Psoas muscle (tissue), 8 donors: ENCODE data around the gene RBL2. TPM values are rescaled to one million over a fixed set of nuclear protein-coding genes. Genes with fewer than 3 reads are reported as not detected.
A peak's percentile ranks its signal among the peaks of the same experiment; 100 is the strongest.
"Not testable (repeated sequence)": the region's sequence is repeated elsewhere in the genome, so short reads cannot be mapped to it uniquely, and the experiment has no call there.

Source experiments
- ATAC-seq, 4 donors: fragments of 200-7000 bp; cut with Tn5 transposase; one replicate each; pipeline ENCODE4 v1.9.1; 2020; ENCODE audit warnings: moderate library complexity in 3 of 4, mild to moderate bottlenecking in 2 of 4
- DNase-seq, 2 donors: peaks; one replicate each; pipeline ENCODE4 v3.0.0-alpha.2; 2020
- H3K27ac ChIP-seq: fragments of 200-600 bp; one replicate; pipeline ENCODE4 v1.8.0; 2022
- H3K27me3 ChIP-seq, 3 donors: fragments of 200-600 bp in 1 of 3; one replicate each; pipeline versions ENCODE4 v1.6.1 to v1.8.0; 2013 to 2022; ENCODE audit warnings: low read length in 2 of 3, mild to moderate bottlenecking in 2 of 3, moderate library complexity in 1 of 3; ENCODE audit not compliant: insufficient read depth in 3 of 3
- H3K36me3 ChIP-seq, 2 donors: fragments of 200-600 bp in 1 of 2; one replicate each; pipeline versions ENCODE4 v1.6.1 to v1.8.0; 2013 to 2022; ENCODE audit warnings: low read depth in 1 of 2, mild to moderate bottlenecking in 1 of 2, moderate library complexity in 1 of 2; ENCODE audit not compliant: insufficient read depth in 1 of 2
- H3K4me1 ChIP-seq: fragments of 200-600 bp; one replicate; pipeline ENCODE4 v1.8.0; 2022
- H3K4me3 ChIP-seq: fragments of 200-600 bp; one replicate; pipeline ENCODE4 v1.8.0; 2022; ENCODE audit warnings: mild to moderate bottlenecking
- H3K9me3 ChIP-seq: fragments of 200-600 bp; one replicate; pipeline ENCODE4 v1.8.0; 2022
- WGBS, 3 donors: extraction: QIAGEN DNeasy Blood & Tissue Kit; methylation state at CpG; one replicate each; pipeline versions ENCODE4 v1.1.6 to v1.1.7; 2013; 5-methylcytosine and 5-hydroxymethylcytosine counted together
- intact Hi-C, 2 donors: fragments of 100-400 bp; cut with DNase I; formaldehyde crosslinking; loops; one replicate each; pipeline versions ENCODE4 v1.11.0 to v1.14.2; 2022
- polyA plus RNA-seq, 3 donors: library from polyadenylated mRNA; stranded (reverse); fragments of 200-250 nt; gene quantifications; one replicate each; pipeline ENCODE4 v1.2.3, GENCODE V29; 2013
- total RNA-seq, 4 donors: library from RNA; stranded (reverse); fragmentation: NEBNext Ultra II Directional in 2 of 4; extraction: Animal tissue kit (Norgen Biotek cat#: 25700) in 2 of 4; gene quantifications; one replicate each; pipeline versions ENCODE4 v1.2.1 to v1.2.4, GENCODE V29; 2021 to 2023
- TF ChIP-seq, protein P1 (sequence below): fragments of 200-600 bp; IDR thresholded peaks from one replicate; pipeline ENCODE4 v1.8.0; 2022; ENCODE audit warnings: antibody characterized with exemption
- donor health status: healthy with polysubstance abuse.
- donor health status: DM: no; HTN: no; CAD: no; lungs with moderate emphysema.
- donor health status: Bipolar disorder and iron deficiency.
- donor health status: healthy.
- donor health status: DM: yes; HTN: yes; CAD: no.
- donor health status: DM: no; HTN: no; CAD: no.
- donor health status: DM: no; HTN: no; CAD: no.
- donor health status: DM: yes; HTN: yes; CAD: no.

The RBL2 gene
- total and polyA plus RNA-seq, 7 donors, result 16.7 to 45.0 (median 35.8) TPM

DNA sequence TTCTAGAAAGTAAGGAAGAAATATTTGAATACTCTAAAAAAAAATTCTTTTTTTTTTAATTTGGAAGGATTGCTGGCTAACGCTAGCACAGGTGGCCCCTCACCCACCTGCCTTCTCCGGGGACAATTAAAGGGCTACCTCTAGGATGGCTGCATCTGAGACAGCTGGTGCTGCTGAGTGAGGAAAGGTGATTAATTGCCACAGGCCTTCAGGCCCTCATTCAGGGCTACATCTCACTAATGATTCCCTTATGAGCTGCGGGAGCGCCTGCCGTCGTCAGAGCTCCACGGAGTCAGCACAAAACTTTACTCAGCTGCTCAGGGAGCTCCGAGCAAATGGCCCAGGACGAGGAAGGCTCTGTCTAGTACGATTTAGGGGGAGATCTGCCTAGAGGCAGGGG, 95.8 kb downstream of the RBL2 start:
- no peaks in the 10 kb centered on the region for H3K27me3 ChIP-seq
- peaks cover 10% of the 10 kb centered on the region for H3K4me1 ChIP-seq
- ATAC-seq (peak in 3 of 4 donors; percentile 38 to 73 (median 66)), DNase-seq (no peak)
- H3K9me3 ChIP-seq, result no peaks in the 10 kb centered on the region
- H3K36me3 ChIP-seq, result no peaks in the 10 kb centered on the region
- intact Hi-C loops, result no loop called here
- H3K27ac ChIP-seq, result no peak overlapping the region
- TF ChIP-seq, protein P1, sequence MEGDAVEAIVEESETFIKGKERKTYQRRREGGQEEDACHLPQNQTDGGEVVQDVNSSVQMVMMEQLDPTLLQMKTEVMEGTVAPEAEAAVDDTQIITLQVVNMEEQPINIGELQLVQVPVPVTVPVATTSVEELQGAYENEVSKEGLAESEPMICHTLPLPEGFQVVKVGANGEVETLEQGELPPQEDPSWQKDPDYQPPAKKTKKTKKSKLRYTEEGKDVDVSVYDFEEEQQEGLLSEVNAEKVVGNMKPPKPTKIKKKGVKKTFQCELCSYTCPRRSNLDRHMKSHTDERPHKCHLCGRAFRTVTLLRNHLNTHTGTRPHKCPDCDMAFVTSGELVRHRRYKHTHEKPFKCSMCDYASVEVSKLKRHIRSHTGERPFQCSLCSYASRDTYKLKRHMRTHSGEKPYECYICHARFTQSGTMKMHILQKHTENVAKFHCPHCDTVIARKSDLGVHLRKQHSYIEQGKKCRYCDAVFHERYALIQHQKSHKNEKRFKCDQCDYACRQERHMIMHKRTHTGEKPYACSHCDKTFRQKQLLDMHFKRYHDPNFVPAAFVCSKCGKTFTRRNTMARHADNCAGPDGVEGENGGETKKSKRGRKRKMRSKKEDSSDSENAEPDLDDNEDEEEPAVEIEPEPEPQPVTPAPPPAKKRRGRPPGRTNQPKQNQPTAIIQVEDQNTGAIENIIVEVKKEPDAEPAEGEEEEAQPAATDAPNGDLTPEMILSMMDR, result no peak
- peak overlapping the region; percentile 41 for H3K4me3 ChIP-seq
- 37 to 42% (median 41%) methylated on average over 10 of the region's 10 CpGs for WGBS, 3 donors

DNA sequence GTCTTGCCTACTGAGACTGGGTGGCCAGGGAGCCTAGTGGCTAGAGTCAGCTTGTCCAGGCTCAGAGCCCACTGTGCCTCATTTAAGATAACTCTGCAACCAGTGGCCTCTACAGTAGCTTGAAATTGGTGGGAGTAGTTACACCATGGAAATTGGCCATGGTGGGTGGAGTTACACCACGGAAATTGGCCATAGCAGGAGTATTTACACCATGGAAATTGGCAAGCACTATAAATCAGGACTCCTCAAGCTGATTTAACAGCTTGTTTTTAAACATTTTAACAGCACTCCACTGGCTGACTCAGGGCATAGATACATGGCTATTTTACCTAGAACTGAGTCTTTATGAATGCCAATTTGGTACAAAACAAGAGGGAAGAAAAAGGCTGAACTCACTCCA, 96.5 kb downstream of the RBL2 start:
- 39 to 50% (median 48%) methylated on average over 1 of the region's 1 CpG for WGBS, 3 donors
- no peak for ATAC-seq
- intact Hi-C loops, result no loop called here

DNA sequence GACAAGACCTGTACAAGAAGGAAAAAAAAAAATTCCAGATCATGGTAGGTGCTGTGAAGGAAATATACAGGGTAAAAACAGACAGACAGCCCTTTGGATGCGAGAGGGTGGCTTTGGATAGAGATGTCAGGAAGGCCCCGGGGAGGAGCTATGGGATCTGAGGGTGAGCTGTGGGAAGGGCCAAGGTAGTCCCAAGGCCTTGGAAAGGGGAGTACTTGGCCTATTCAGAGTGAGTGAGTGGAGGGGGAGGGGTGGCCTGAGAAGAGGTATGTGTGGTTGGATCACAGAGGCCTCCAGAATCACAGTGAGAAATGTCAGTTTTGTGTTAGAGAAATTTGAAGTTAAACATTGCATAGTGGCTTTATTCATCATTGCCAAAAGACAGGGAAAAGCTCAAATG, 99.9 kb downstream of the RBL2 start:
- DNase-seq (no peak), ATAC-seq (no peak)
- TF ChIP-seq, protein P1, result no peak
- Histone ChIP-seq H3K27me3 (no peaks in the 10 kb centered on the region), H3K4me3 (no peak overlapping the region), H3K9me3 (no peaks in the 10 kb centered on the region), H3K27ac (no peak overlapping the region), H3K4me1 (peaks cover 10% of the 10 kb centered on the region), H3K36me3 (no peaks in the 10 kb centered on the region)
- WGBS, 3 donors, result 80 to 87% (median 83%) methylated on average over 2 of the region's 2 CpGs
- intact Hi-C loops, result no loop called here

More for the DNA sequence above, 96.5 kb downstream of the RBL2 start:
- no peak for DNase-seq
- Histone ChIP-seq H3K36me3 (no peaks in the 10 kb centered on the region), H3K27ac (no peak overlapping the region), H3K27me3 (no peaks in the 10 kb centered on the region), H3K4me1 (peaks cover 10% of the 10 kb centered on the region), H3K9me3 (no peaks in the 10 kb centered on the region), H3K4me3 (no peak overlapping the region)
- TF ChIP-seq, protein P1, result no peak

GRCh38 chr16:53537626-53538025, 103.4 kb downstream of the RBL2 start:
- no peaks in the 10 kb centered on the region for H3K9me3 ChIP-seq
- H3K36me3 ChIP-seq, result no peaks in the 10 kb centered on the region
- H3K4me1 ChIP-seq, result no peaks in the 10 kb centered on the region
- ATAC-seq (no peak), DNase-seq (no peak)
- H3K27ac ChIP-seq, result no peak overlapping the region
- intact Hi-C loops, result no loop called here
- 77 to 85% (median 78%) methylated on average over 5 of the region's 5 CpGs for WGBS, 3 donors
- no peak overlapping the region for H3K4me3 ChIP-seq
- TF ChIP-seq, protein P1, result no peak
- H3K27me3 ChIP-seq, result peaks cover 0 to 1% (median 0%) of the 10 kb centered on the region in 3 donors

DNA sequence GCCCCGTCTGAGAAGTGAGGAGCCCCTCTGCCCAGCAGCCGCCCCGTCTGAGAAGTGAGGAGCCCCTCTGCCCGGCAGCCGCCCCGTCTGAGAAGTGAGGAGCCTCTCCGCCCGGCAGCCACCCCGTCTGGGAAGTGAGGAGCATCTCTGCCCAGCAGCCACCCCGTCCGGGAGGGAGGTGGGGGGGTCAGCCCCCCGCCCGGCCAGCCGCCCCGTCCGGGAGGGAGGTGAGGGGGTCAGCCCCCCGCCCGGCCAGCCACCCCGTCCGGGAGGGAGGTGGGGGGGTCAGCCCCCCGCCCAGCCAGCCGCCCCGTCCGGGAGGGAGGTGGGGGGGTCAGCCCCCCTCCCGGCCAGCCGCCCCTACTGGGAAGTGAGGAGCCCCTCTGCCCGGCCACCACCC, 105.1 kb downstream of the RBL2 start:
- H3K9me3 ChIP-seq, H3K36me3 ChIP-seq, intact Hi-C loops, DNase-seq, H3K27me3 ChIP-seq, ATAC-seq, H3K4me1 ChIP-seq, H3K27ac ChIP-seq, H3K4me3 ChIP-seq: not testable (repeated sequence)
- WGBS, 3 donors, result 83 to 94% (median 90%) methylated on average over 5 to 22 of the region's 27 CpGs

GRCh38 chr16:53539759-53540718, 105.8 kb downstream of the RBL2 start:
- H3K27me3 ChIP-seq, H3K4me3 ChIP-seq, intact Hi-C loops, ATAC-seq, DNase-seq, H3K9me3 ChIP-seq, H3K27ac ChIP-seq, H3K4me1 ChIP-seq, H3K36me3 ChIP-seq: not testable (repeated sequence)
- 77 to 82% (median 78%) methylated on average over 13 of the region's 13 CpGs for WGBS, 3 donors
